GM23338 (cell line): ENCODE measurements around the gene OTULINL. TPM values are rescaled to one million over a fixed set of nuclear protein-coding genes. Genes with fewer than 3 reads are reported as not detected.

Experiments used
- ATAC-seq: fragments of 200-7000 bp; cut with Tn5 transposase; 3 replicates; pipeline ENCODE4 v1.9.1; 2020
- DNase-seq: peaks from one replicate; pipeline ENCODE4 v3.0.0-alpha.2; 2015; ENCODE audit warnings: low spot score
- H2AFZ ChIP-seq: fragments of 200-600 bp; sonication (generic); 2 replicates; pipeline ENCODE4 v1.8.0; 2016; ENCODE audit warnings: antibody characterized with exemption, mild to moderate bottlenecking, moderate library complexity
- H3F3A ChIP-seq: fragments of 200-600 bp; sonication (generic); replicated peaks from 2 replicates; pipeline ENCODE4 v1.8.0; 2017; ENCODE audit warnings: antibody characterized with exemption, mixed run types, low read depth
- H3K27ac ChIP-seq: fragments of 200-600 bp; sonication (generic); 2 replicates; pipeline ENCODE4 v1.6.1; 2016; ENCODE audit warnings: low read depth
- H3K27me3 ChIP-seq: fragments of 200-600 bp; sonication (generic); 2 replicates; pipeline ENCODE4 v1.8.0; 2016; ENCODE audit warnings: mild to moderate bottlenecking, mixed run types, moderate library complexity; ENCODE audit not compliant: insufficient read depth
- H3K36me3 ChIP-seq: fragments of 200-600 bp; sonication (generic); 2 replicates; pipeline ENCODE4 v1.8.0; 2016; ENCODE audit warnings: mild to moderate bottlenecking; ENCODE audit not compliant: insufficient read depth
- H3K4me1 ChIP-seq: fragments of 200-600 bp; sonication (generic); 2 replicates; pipeline ENCODE4 v1.8.0; 2016; ENCODE audit warnings: mild to moderate bottlenecking, moderate library complexity; ENCODE audit not compliant: insufficient read depth
- H3K4me2 ChIP-seq: fragments of 200-600 bp; sonication (generic); 2 replicates; pipeline ENCODE4 v1.7.1; 2017; ENCODE audit warnings: mixed run types
- H3K4me3 ChIP-seq: fragments of 200-600 bp; sonication (generic); 2 replicates; pipeline ENCODE4 v1.6.1; 2016; ENCODE audit warnings: mixed run types
- H3K79me2 ChIP-seq: fragments of 200-600 bp; sonication (generic); replicated peaks from 2 replicates; pipeline ENCODE4 v1.8.0; 2017; ENCODE audit warnings: mild to moderate bottlenecking; ENCODE audit not compliant: insufficient read depth
- H3K9me2 ChIP-seq: fragments of 200-600 bp; sonication (generic); 2 replicates; pipeline ENCODE4 v1.8.0; 2017; ENCODE audit not compliant: insufficient read depth
- H4K20me1 ChIP-seq: fragments of 200-600 bp; sonication (generic); replicated peaks from 2 replicates; pipeline ENCODE4 v1.8.0; 2017; ENCODE audit warnings: mild to moderate bottlenecking; ENCODE audit not compliant: insufficient read depth
- H3K27ac Mint-ChIP-seq: 2 replicates; pipeline ENCODE4 v1.8.0; 2020; ENCODE audit warnings: inconsistent platforms, mild to moderate bottlenecking, moderate library complexity, mixed read lengths
- H3K27me3 Mint-ChIP-seq: 3 replicates; pipeline ENCODE4 v1.8.0; 2022; ENCODE audit warnings: low read depth, mild to moderate bottlenecking, moderate library complexity, mixed read lengths, inconsistent platforms; ENCODE audit not compliant: insufficient read depth, poor library complexity
- H3K36me3 Mint-ChIP-seq: 3 replicates; pipeline ENCODE4 v1.8.0; 2021; ENCODE audit warnings: low read depth, mild to moderate bottlenecking, inconsistent platforms, moderate library complexity, mixed read lengths
- H3K4me1 Mint-ChIP-seq: 3 replicates; pipeline ENCODE4 v1.8.0; 2020; ENCODE audit warnings: mild to moderate bottlenecking, inconsistent platforms, mixed read lengths
- H3K4me3 Mint-ChIP-seq: 3 replicates; pipeline ENCODE4 v1.8.0; 2021; ENCODE audit warnings: moderate library complexity, mild to moderate bottlenecking, inconsistent platforms, mixed read lengths
- H3K9me3 Mint-ChIP-seq: 3 replicates; pipeline ENCODE4 v1.8.0; 2020; ENCODE audit warnings: moderate library complexity, mild to moderate bottlenecking, inconsistent platforms, mixed read lengths
- CTCF ChIP-seq, 2 experiments: fragments of 200-600 bp in 1 of 2; sonication (generic) in 1 of 2; conservative IDR thresholded peaks; 2 replicates each; pipeline versions ENCODE4 v1.5.1 to v1.6.1; 2016 to 2017; ENCODE audit warnings: antibody characterized with exemption in 2 of 2, low read depth in 2 of 2, mild to moderate bottlenecking in 2 of 2, moderate library complexity in 1 of 2
- ETS1 ChIP-seq: IDR thresholded peaks from 2 replicates; pipeline ENCODE4 v1.6.1; 2016; ENCODE audit warnings: antibody characterized with exemption
- EZH2 ChIP-seq: fragments of 200-600 bp; sonication (generic); IDR thresholded peaks from one replicate; pipeline ENCODE4 v1.8.0; 2017; ENCODE audit warnings: antibody characterized with exemption, mild to moderate bottlenecking, low read depth; ENCODE audit not compliant: unreplicated experiment
- EZH2phosphoT487 ChIP-seq: fragments of 200-600 bp; sonication (generic); IDR thresholded peaks from one replicate; pipeline ENCODE4 v1.8.1; 2018; ENCODE audit warnings: antibody characterized with exemption; ENCODE audit not compliant: unreplicated experiment
- JUNB ChIP-seq: IDR thresholded peaks from one replicate; pipeline ENCODE4 v1.6.1; 2016; ENCODE audit warnings: antibody characterized with exemption; ENCODE audit not compliant: unreplicated experiment
- NANOG ChIP-seq: IDR thresholded peaks from 2 replicates; pipeline ENCODE4 v1.6.1; 2016; ENCODE audit warnings: antibody characterized with exemption, borderline replicate concordance
- POLR2AphosphoS5 ChIP-seq: IDR thresholded peaks from 2 replicates; pipeline ENCODE4 v1.6.1; 2016; ENCODE audit warnings: antibody characterized with exemption, low read depth
- REST ChIP-seq: IDR thresholded peaks from one replicate; pipeline ENCODE4 v1.6.1; 2018; ENCODE audit warnings: antibody characterized with exemption; ENCODE audit not compliant: unreplicated experiment
- STAT1 ChIP-seq: IDR thresholded peaks from one replicate; pipeline ENCODE4 v1.6.1; 2016; ENCODE audit warnings: antibody characterized with exemption; ENCODE audit not compliant: unreplicated experiment
- ZNF331 ChIP-seq: fragments of 250-450 bp; sonication (Bioruptor Pico); IDR thresholded peaks from 2 replicates; pipeline ENCODE4 v1.5.0; 2020; ENCODE audit warnings: low read depth, mild to moderate bottlenecking, moderate library complexity
- polyA plus RNA-seq: library from polyadenylated mRNA; unstranded; fragments of >200 nt; fragmentation: Nextera tagmentation; extraction: Ambion mirVana; gene quantifications from 2 replicates; pipeline ENCODE4 v1.2.1, GENCODE V29; 2016
- total RNA-seq: library from RNA; depleted of rRNA; stranded (reverse); fragments of >200 nt; shearing (Covaris generic); gene quantifications from 2 replicates; pipeline ENCODE4 v1.2.3, GENCODE V29; 2014

Gene OTULINL
- total and polyA plus RNA-seq, 2 experiments from 2014 or later = 6.3 to 7.6 TPM

GRCh38 chr5:14598225-14598624 lies 16.6 kb downstream of the OTULINL start:
- Histone ChIP-seq H4K20me1 (no peaks in the 10 kb centered on the region), H3K4me2 (no peak overlapping the region), H2AFZ (no peak overlapping the region), H3K9me2 (no peaks in the 10 kb centered on the region), H3K27me3 (no peaks in the 10 kb centered on the region), H3K4me1 (no peaks in the 10 kb centered on the region), H3K36me3 (no peaks in the 10 kb centered on the region), H3K27ac (no peak overlapping the region), H3K79me2 (0 out of 2 replicates have a peak, but pooled peaks cover 4% of the 10 kb centered on the region), H3K4me3 (no peak overlapping the region), H3F3A (no peaks in the 10 kb centered on the region)
- peaks cover 9% of the 10 kb centered on the region; the same call in 2 of the 3 replicates for H3K36me3 Mint-ChIP-seq
- peaks cover 2% of the 10 kb centered on the region for H3K27me3 Mint-ChIP-seq
- no peak overlapping the region for H3K4me3 Mint-ChIP-seq
- no peak for ATAC-seq
- no peak overlapping the region for H3K27ac Mint-ChIP-seq
- no peak for DNase-seq
- 0 out of 3 replicates have a peak, but pooled peaks cover 7% of the 10 kb centered on the region for H3K9me3 Mint-ChIP-seq
- H3K4me1 Mint-ChIP-seq = peaks cover 4% of the 10 kb centered on the region; the same call in 2 of the 3 replicates
- TF ChIP-seq NANOG (no peak), STAT1 (no peak), EZH2phosphoT487 (no peak), POLR2AphosphoS5 (no peak), JUNB (no peak), ETS1 (no peak)

GRCh38 chr5:14599476-14600127 lies 18.0 kb downstream of the OTULINL start:
- H3K4me1 Mint-ChIP-seq = peaks cover 4% of the 10 kb centered on the region; the same call in 2 of the 3 replicates
- no peak for ATAC-seq
- Histone ChIP-seq H3K27me3 (no peaks in the 10 kb centered on the region), H3K4me1 (no peaks in the 10 kb centered on the region), H2AFZ (no peak overlapping the region), H3K36me3 (no peaks in the 10 kb centered on the region), H3K4me2 (no peak overlapping the region), H3K9me2 (no peaks in the 10 kb centered on the region), H3K79me2 (0 out of 2 replicates have a peak, but pooled peaks cover 4% of the 10 kb centered on the region), H3F3A (no peaks in the 10 kb centered on the region), H3K27ac (no peak overlapping the region), H4K20me1 (no peaks in the 10 kb centered on the region), H3K4me3 (no peak overlapping the region)
- no peak for DNase-seq
- 0 out of 3 replicates have a peak, but pooled peaks cover 7% of the 10 kb centered on the region for H3K9me3 Mint-ChIP-seq
- H3K27me3 Mint-ChIP-seq = no peaks in the 10 kb centered on the region
- H3K36me3 Mint-ChIP-seq = peaks cover 14% of the 10 kb centered on the region; the same call in 2 of the 3 replicates
- H3K27ac Mint-ChIP-seq = no peak overlapping the region
- no peak overlapping the region for H3K4me3 Mint-ChIP-seq
- TF ChIP-seq EZH2 (no peak), ZNF331 (CRISPR knock-in tag) (no peak), REST (no peak), NANOG (no peak), CTCF (conservative IDR thresholded peaks at IDR 0.05; ENCODE audit: low read depth in 2 of 2) (no peak), ETS1 (no peak)
